Activated T-helper 1 cell treated with anti-CD3 and anti-CD28 coated beads, Interleukin-2, amount 50 U/mL, for 16 hours (primary cell): Measurements from ENCODE around the gene CAPN13.

Experiments used
- DNase-seq, 2 donors: peaks; one replicate each; pipeline ENCODE4 v3.0.0-alpha.2; 2020; ENCODE audit warnings: low read depth in 1 of 2, low spot score in 1 of 2

Gene CAPN13

GRCh38 chr2:30765191-30765590, 42.1 kb downstream of the CAPN13 start:
- no peak for DNase-seq

GRCh38 chr2:30764021-30764800, 43.0 kb downstream of the CAPN13 start:
- no peak for DNase-seq

- DNase-seq = no peak
Observed at GRCh38 chr2:30763151-30763660, 44.0 kb downstream of the CAPN13 start.

GRCh38 chr2:30761226-30761625, 46.0 kb downstream of the CAPN13 start:
- no peak for DNase-seq

GRCh38 chr2:30759481-30759880, 47.8 kb downstream of the CAPN13 start:
- DNase-seq = no peak

GRCh38 chr2:30758191-30758651, 49.0 kb downstream of the CAPN13 start:
- no peak for DNase-seq

GRCh38 chr2:30757749-30758148, 49.5 kb downstream of the CAPN13 start:
- DNase-seq = no peak

- no peak for DNase-seq
Observed at GRCh38 chr2:30756971-30757370, 50.3 kb downstream of the CAPN13 start.

GRCh38 chr2:30756051-30756719, 51.1 kb downstream of the CAPN13 start:
- no peak for DNase-seq

- DNase-seq = no peak
Observed at GRCh38 chr2:30753630-30754029, 53.6 kb downstream of the CAPN13 start.

GRCh38 chr2:30752811-30753210, 54.4 kb downstream of the CAPN13 start:
- no peak for DNase-seq

- no peak for DNase-seq
Observed at GRCh38 chr2:30747206-30747605, 60.0 kb downstream of the CAPN13 start.

GRCh38 chr2:30744823-30745222, 62.4 kb downstream of the CAPN13 start:
- no peak for DNase-seq

GRCh38 chr2:30741576-30741975, 65.7 kb downstream of the CAPN13 start:
- DNase-seq = no peak

- DNase-seq = no peak
Observed at GRCh38 chr2:30738141-30738911, 68.9 kb downstream of the CAPN13 start.

GRCh38 chr2:30737326-30737610, 70.0 kb downstream of the CAPN13 start:
- no peak for DNase-seq

- no peak for DNase-seq
Observed at GRCh38 chr2:30736461-30737325, 70.6 kb downstream of the CAPN13 start.

- no peak for DNase-seq
Observed at GRCh38 chr2:30733876-30734520, 73.2 kb downstream of the CAPN13 start.

GRCh38 chr2:30732876-30733275, 74.4 kb downstream of the CAPN13 start:
- no peak for DNase-seq

GRCh38 chr2:30732376-30732775, 74.9 kb downstream of the CAPN13 start:
- no peak for DNase-seq
